Right cardiac atrium (tissue), 5 donors: ENCODE data around the gene VPS26A. TPM values are rescaled to one million over a fixed set of nuclear protein-coding genes. Genes with fewer than 3 reads are reported as not detected.

ENCODE experiments used
- ATAC-seq, 2 donors: fragments of 200-7000 bp; cut with Tn5 transposase; one replicate each; pipeline versions ENCODE4 v1.8.0 to v1.9.1; 2020; ENCODE audit warnings: moderate library complexity in 2 of 2, mild to moderate bottlenecking in 1 of 2
- DNase-seq, 3 donors: peaks; one replicate each; pipeline ENCODE4 v3.0.0-alpha.2; 2020
- H3K27ac ChIP-seq: one replicate; pipeline ENCODE4 v1.5.1; 2013; ENCODE audit warnings: mild to moderate bottlenecking, low read length, control low read depth, moderate library complexity
- H3K27me3 ChIP-seq: one replicate; pipeline ENCODE4 v1.6.1; 2013; ENCODE audit not compliant: control insufficient read depth, insufficient read depth
- H3K4me1 ChIP-seq: one replicate; pipeline ENCODE4 v1.6.1; 2013; ENCODE audit warnings: low read length; ENCODE audit not compliant: control insufficient read depth, insufficient read depth
- H3K4me3 ChIP-seq: one replicate; pipeline ENCODE4 v1.5.1; 2013; ENCODE audit warnings: low read length, control low read depth
- H3K9me3 ChIP-seq: one replicate; pipeline ENCODE4 v1.6.1; 2013; ENCODE audit warnings: low read length; ENCODE audit not compliant: control insufficient read depth
- WGBS: extraction: QIAGEN DNeasy Blood & Tissue Kit; methylation state at CpG from one replicate; pipeline ENCODE4 v1.1.7; 2013; 5-methylcytosine and 5-hydroxymethylcytosine counted together
- intact Hi-C, 4 donors: fragments of 100-400 bp; cut with DNase I; formaldehyde crosslinking; loops; one replicate each; pipeline versions ENCODE4 v1.11.0 to v1.14.0; 2022 to 2023
- polyA plus RNA-seq: library from polyadenylated mRNA; stranded (reverse); fragments of 200-250 nt; gene quantifications from one replicate; pipeline ENCODE4 v1.2.3, GENCODE V29; 2013
- total RNA-seq, 4 donors: library from RNA; stranded (reverse); fragmentation: NEBNext Ultra II Directional; extraction: Animal tissue kit (Norgen Biotek cat#: 25700); gene quantifications; one replicate each; pipeline ENCODE4 v1.2.1, GENCODE V29; 2021
- donor health status: healthy with polysubstance abuse.
- donor health status: DM: no; HTN: yes; CAD: no.
- donor health status: DM: no; HTN: no; CAD: no.
- donor health status: DM: no; HTN: yes; CAD: no; lungs with severe emphysema.
- donor health status: DM: yes; HTN: yes; CAD: no.

The VPS26A gene
- total and polyA plus RNA-seq, 5 donors: 19.7 to 40.8 (median 38.1) TPM

GRCh38 chr10:69220507-69220906 lies 96.5 kb downstream of the VPS26A start:
- no peak overlapping the region for H3K27ac ChIP-seq
- WGBS: 83% methylated on average over 9 of the region's 9 CpGs
- DNase-seq (no peak), ATAC-seq (no peak)
- H3K4me1 ChIP-seq: no peaks in the 10 kb centered on the region
- intact Hi-C loops: no loop called here
- H3K9me3 ChIP-seq: no peaks in the 10 kb centered on the region
- H3K4me3 ChIP-seq: no peak overlapping the region
- no peaks in the 10 kb centered on the region for H3K27me3 ChIP-seq

Other genes starting within 250 kb of the VPS26A start
- gene DDX50, start 222.9 kb upstream of the VPS26A start, total RNA-seq: 10 to 100 TPM; 23.6 to 26.7 (median 24.7) TPM
- gene DDX50, start 222.9 kb upstream of the VPS26A start, polyA plus RNA-seq: 15.5 TPM
- gene DDX21, start 168.0 kb upstream of the VPS26A start, total RNA-seq: 10 to 100 TPM; 18.6 to 44.0 (median 21.5) TPM
- gene DDX21, start 168.0 kb upstream of the VPS26A start, polyA plus RNA-seq: 9.4 TPM
- 10 to 100 TPM; 31.6 to 36.9 (median 35.1) TPM for gene KIFBP, start 135.4 kb upstream of the VPS26A start, total RNA-seq
- gene KIFBP, start 135.4 kb upstream of the VPS26A start, polyA plus RNA-seq: 29.2 TPM
- gene SRGN, start 36.1 kb upstream of the VPS26A start, total RNA-seq: 100 to 1,000 TPM in 1 of 4 donors, 10 to 100 TPM in 3; 53.4 to 102 (median 76.8) TPM
- gene SRGN, start 36.1 kb upstream of the VPS26A start, polyA plus RNA-seq: 69.5 TPM
- 10 to 100 TPM; 29.9 to 38.0 (median 33.5) TPM for gene SUPV3L1, start 56.1 kb downstream of the VPS26A start, total RNA-seq
- 53.5 TPM for gene SUPV3L1, start 56.1 kb downstream of the VPS26A start, polyA plus RNA-seq
- under 1 TPM in 2 of 4 donors, not detected in 2; 0.15 to 0.42 TPM for gene HKDC1, start 96.2 kb downstream of the VPS26A start, total RNA-seq
- gene HKDC1, start 96.2 kb downstream of the VPS26A start, polyA plus RNA-seq: 0.05 TPM
- gene HK1, start 154.3 kb downstream of the VPS26A start, total RNA-seq: 100 to 1,000 TPM; 270 to 313 (median 287) TPM
- gene HK1, start 154.3 kb downstream of the VPS26A start, polyA plus RNA-seq: 165 TPM